Pons (tissue), 1 donor: ENCODE measurements around the gene BTK.

Source experiments
- DNase-seq: peaks from one replicate; pipeline ENCODE4 v3.0.0-alpha.2; 2016; ENCODE audit warnings: low spot score

BTK gene

DNA sequence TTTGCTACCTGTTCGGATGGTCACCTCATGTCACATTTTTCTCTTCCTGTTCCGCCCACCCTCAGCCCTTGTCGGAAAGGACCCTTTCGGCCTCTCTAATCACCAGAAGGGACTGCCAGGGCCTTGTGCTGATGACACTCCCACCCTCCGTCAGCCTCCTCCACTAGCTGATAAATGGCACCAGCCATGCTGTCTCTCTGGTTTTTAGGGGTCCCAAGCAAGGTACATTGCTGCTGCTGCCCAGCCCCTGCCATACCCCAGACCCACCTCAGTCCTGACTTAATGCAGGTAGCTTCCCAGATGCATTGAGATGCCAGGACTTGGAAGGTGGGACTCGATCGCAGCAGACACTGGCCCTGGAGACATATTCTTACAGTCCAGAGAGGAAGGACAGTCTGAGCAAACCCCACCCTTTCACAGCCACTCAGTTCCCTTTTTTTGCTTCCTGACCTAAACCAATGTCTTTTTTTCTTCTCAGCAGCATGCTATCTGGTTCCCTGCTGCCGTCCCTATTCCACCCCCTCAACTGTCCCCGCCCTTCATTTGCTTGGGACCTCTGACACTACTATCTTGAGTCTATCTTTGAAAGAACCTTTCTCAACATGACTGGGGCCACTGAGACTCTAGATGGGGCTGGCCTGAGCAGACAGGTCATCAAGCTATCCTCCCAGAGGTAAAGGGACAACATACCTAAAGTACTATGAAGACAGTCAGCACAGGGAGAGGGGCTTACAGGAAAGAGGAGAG is at the start of gene BTK:
Gene BTK, minus strand, starts transcription at position 397 of the 747 bp plus-strand sequence. CDS start 10,907 bp downstream, outside the sequence.
- DNase-seq, result peak; percentile 39

GRCh38 chrX:101430457-101431078 is 44.6 kb upstream of the BTK start:
- DNase-seq, result no peak

- no peak for DNase-seq
Observed at GRCh38 chrX:101429934-101430333, 43.9 kb upstream of the BTK start.

DNA sequence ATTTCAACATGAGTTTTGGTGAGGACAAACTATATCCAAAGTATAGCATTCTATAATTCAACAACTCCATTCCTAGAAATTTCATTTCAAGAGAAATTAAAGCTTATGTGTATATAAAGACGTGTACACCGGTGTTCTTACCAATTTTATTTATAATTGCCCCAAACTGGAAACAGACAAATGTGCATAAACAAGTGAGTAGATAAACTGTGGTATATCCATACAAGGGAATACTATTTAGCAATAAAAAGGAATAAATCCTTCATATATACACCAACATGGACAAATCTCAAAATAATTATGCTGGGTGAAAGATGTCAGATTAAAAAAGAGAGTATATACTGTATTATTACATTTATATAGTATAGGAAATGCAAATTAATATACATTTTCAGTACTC is 42.0 kb upstream of the BTK start:
- no peak for DNase-seq

DNA sequence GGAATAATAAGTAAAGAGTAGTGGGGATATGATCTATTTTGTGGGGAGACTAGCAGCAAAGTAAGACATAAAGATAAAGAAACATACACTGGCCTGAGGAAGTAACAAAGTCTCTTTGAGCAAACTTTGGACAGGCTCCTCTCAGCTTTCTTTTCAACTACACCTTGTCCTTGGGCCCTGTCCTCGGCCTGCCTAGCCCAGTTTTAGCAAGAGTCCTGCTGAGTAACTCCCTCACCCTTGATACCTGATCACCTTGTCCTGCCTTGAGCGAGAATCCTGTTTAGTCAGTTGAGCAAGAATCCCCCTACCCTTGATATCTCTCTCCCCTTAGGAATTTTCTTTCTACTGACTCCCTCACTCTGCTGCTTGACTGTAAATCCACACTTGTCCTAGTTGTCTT is 33.5 kb upstream of the BTK start:
- no peak for DNase-seq

DNA sequence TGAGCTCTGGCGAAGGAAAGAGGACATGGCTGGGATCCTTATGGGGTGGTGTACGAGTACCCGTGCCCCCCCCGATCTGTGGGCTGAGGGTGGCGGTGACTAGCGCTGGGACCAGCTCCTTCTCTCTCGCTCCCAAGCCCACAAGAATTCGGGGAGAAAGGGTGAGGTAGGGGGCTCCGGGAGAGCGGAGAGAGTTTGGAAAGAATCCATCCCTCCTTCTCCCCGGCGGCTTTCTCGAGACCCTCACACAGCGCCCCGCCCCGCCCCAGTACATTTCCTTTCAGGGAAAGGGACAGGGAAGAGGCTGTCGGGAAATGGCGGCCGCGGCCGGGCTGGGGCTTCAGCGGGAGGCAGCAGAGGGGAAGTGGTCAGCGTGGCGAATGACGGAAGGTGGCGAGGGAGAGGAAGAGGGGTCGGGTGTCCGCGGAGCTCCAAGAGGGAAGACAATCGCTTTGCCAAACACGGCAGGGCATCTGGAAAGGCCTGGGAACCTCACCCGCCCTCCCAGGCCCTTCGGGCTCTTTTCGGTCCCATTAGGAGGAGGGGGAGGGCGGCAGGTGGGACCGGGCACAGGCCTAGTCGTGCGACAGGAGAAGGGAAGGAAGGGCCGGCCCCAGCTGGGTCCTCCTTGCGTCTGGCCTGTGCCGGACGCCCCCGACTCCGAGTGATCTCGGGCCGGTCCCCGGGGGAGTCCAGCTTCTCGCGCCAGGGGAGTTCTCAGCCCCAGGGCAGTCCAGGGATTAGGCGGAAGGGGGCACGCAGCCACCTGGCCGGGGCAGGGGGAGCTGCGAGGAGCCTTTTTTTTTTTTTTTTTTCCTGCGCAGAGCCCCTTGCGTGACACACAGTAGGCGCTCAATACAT is 32.2 kb upstream of the BTK start:
- peak; percentile 32 for DNase-seq

DNA sequence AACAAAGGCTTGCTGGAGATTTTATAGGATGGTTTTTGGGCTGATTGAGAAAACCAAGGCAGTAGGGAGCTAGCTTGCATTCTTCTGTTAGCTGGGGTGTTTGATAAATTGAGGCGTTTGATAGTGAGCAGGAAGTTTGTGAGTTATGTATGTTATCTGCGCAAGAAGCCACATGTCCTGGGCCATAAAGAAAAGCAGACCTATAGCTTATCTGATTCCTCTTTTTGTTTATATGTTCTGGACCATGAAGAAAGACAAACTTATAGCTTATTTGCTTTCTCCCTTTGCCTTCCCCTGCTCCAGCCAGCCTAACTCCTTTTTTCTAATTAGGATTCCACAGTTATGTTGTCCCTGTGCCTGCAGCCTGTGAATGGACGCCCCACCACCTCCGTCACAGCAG is 31.2 kb upstream of the BTK start:
- DNase-seq, result no peak

DNA sequence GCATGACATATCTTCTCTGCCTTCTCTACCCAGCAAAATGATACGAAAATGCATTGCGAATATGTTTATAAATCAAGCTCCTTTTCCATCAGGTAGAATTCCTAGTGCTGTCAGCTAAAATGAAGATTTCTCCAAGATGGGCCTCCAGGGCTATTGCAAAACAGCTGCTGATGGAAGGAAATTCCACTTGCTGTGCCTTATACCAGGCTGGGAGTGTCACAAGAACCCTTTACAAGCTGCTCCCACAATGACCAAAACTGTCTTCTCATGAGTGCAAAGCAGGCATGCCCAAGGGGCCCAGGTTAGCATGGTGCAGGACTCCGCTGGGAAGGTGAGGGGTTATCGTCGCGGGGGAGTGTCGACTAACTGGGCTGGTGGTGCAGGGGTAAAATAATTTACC is 30.7 kb upstream of the BTK start:
- DNase-seq, result no peak

- peak; percentile 95 for DNase-seq
Observed at GRCh38 chrX:101415180-101416145, 29.5 kb upstream of the BTK start.

DNA sequence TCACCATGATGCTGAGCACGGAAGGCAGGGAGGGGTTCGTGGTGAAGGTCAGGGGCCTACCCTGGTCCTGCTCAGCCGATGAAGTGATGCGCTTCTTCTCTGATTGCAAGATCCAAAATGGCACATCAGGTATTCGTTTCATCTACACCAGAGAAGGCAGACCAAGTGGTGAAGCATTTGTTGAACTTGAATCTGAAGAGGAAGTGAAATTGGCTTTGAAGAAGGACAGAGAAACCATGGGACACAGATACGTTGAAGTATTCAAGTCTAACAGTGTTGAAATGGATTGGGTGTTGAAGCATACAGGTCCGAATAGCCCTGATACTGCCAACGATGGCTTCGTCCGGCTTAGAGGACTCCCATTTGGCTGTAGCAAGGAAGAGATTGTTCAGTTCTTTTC is 26.0 kb upstream of the BTK start:
- DNase-seq, result peak; percentile 20

GRCh38 chrX:101410461-101410860 is 24.5 kb upstream of the BTK start:
- DNase-seq, result no peak

DNA sequence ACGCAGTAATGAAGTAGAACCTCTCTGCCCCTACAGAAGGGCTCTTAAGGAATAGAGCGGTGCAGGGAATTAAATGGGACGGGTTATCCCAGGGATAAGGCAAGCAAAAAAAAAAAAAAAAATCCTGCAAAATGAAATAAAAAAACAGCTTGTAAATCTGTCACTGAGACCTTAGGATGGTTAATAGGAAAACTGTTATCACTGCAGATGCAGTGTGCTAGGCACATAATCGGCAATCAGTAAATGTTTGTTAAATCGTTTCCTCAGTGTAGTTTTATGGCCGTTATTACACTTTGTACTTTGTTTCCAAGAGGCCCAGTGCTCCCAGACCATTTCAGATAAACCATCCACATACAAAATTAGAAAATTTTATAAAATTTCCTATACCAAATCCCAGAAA is 23.1 kb upstream of the BTK start:
- DNase-seq, result no peak

- DNase-seq, result no peak
Observed at GRCh38 chrX:101408532-101408841, 22.5 kb upstream of the BTK start.

DNA sequence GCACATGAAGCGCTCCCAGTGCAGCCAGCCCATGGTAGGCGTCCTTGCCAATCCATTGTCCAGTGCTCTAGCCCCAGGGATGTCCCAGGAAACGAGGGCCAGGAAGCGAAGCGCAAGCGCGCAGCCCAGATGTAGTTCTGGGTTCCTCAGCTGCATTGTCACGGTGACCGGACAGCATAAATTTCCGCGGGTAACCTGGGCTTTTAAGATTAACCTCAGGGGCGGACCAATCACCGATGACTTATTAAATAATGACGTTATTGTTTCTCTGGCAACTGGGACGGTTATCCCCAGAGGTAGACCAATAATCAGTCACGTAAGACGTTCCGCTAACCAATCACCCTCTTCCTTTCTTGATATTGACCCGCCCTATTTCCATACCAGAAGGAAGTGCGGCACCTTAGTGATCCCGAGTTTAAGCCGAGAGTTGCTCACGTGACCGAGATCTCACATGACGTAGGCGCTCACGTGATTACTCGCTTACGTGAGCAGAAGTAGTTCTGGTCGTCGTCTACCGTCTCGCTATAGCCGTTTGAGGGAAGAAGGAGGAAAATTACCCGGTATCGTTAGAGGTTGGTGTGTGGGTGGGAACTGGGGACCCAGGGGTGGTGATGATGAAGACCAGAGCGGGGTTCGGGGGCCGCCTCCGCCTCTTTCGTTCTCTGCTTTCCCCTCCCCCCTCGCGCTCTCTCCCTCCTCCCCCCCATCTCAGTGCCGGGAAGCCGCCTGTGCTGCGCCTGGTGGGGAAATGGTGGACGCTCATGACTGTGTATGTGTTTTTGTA is 21.9 kb upstream of the BTK start, which contains the start of the genes GLA and HNRNPH2:
Gene GLA, minus strand, starts transcription at position 178 of the 784 bp plus-strand sequence. Its CDS starts 22 bp downstream, at position 156.
Gene HNRNPH2, plus strand, starts transcription at position 475 of the 784 bp plus-strand sequence. CDS start 3,767 bp downstream, outside the sequence.
- DNase-seq, result peak; percentile 98

GRCh38 chrX:101407167-101407747 is 21.3 kb upstream of the BTK start:
- no peak for DNase-seq

DNA sequence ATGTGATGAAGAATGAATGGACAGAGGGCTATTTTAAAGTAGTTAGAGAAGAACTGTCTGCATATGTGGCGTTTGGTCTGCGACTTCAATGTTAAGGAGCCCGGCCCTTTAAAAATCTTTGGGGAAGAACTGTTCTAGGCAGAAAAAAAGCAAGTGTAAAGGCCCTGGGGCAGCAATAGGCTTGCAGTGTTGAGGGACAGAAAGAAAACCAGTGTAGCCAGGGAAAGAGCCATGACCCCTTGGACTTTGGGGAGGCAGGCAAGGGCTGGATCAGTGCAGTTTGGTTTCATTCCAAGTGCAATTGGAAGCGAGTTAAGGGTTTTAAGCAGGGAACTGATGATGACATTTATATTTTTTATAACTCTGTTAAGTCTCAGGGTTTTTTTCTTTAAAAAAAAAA is 13.8 kb upstream of the BTK start:
- no peak for DNase-seq

- no peak for DNase-seq
Observed at GRCh38 chrX:101398694-101399093, 12.7 kb upstream of the BTK start.

GRCh38 chrX:101397779-101398178 is 11.8 kb upstream of the BTK start:
- DNase-seq, result no peak

DNA sequence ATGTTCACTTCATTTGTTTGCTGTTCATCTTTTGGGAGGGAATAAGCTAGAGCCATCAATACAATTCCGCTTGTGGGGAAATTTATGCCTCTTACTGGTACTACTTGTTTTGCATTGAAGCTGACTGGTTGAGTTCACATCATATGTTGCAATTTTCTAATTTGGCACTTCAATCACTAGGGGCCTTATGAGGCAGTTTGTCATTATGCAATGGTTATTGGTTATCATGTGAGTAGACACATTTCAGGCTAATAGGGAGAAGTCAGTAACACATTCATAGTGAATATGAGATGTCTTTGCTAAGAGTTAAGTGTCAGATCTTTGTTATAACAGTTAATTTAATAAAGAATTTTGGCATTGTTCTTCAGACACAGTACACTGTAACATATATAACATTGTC is 9.8 kb upstream of the BTK start:
- DNase-seq, result no peak

GRCh38 chrX:101394372-101394771 is 8.4 kb upstream of the BTK start:
- no peak for DNase-seq
